Measurements from ENCODE around the gene LMNTD2.
A peak's percentile ranks its signal among the peaks of the same experiment; 100 is the strongest.

The LMNTD2 gene

GRCh38 chr11:568306-569157 is 8.0 kb upstream of the LMNTD2 start:
- H3K79me2 ChIP-seq = no peaks in the 10 kb centered on the region
- H3K27ac ChIP-seq = no peak overlapping the region
- H3K4me3 ChIP-seq (ENCODE audit: low read depth, low read length) = peak overlapping the region; percentile 34
- no peaks in the 10 kb centered on the region for H3K4me1 ChIP-seq
- peak overlapping the region; percentile 51 for H2AFZ ChIP-seq
- no peaks in the 10 kb centered on the region for H3K27me3 ChIP-seq (ENCODE audit: control insufficient read depth, insufficient read depth, low read length)
- no peak for TF ChIP-seq CTCF (IDR thresholded peaks at IDR 0.05)
- no peaks in the 10 kb centered on the region for H3K36me3 ChIP-seq (ENCODE audit: control insufficient read depth, insufficient read depth, low read length)
- H3K9me3 ChIP-seq (ENCODE audit: control insufficient read depth, low read length) = no peaks in the 10 kb centered on the region
- H3K9ac ChIP-seq = no peak overlapping the region
- peak overlapping the region; percentile 66 for H3K4me2 ChIP-seq (ENCODE audit: low read length)

- Histone ChIP-seq H2AFZ (no peak overlapping the region), H3K4me1 (no peaks in the 10 kb centered on the region), H3K79me2 (no peaks in the 10 kb centered on the region), H3K4me3 (ENCODE audit: low read depth, low read length) (no peak overlapping the region), H3K27ac (no peak overlapping the region), H3K36me3 (ENCODE audit: control insufficient read depth, insufficient read depth, low read length) (no peaks in the 10 kb centered on the region), H3K27me3 (ENCODE audit: control insufficient read depth, insufficient read depth, low read length) (no peaks in the 10 kb centered on the region), H3K9ac (no peak overlapping the region), H3K4me2 (ENCODE audit: low read length) (peak overlapping the region; percentile 42), H3K9me3 (ENCODE audit: control insufficient read depth, low read length) (no peaks in the 10 kb centered on the region)
- TF ChIP-seq CTCF (IDR thresholded peaks at IDR 0.05) = no peak
Observed at GRCh38 chr11:567629-568292, 7.2 kb upstream of the LMNTD2 start.

- no peak overlapping the region for H3K27ac ChIP-seq
- no peak overlapping the region for H3K4me2 ChIP-seq (ENCODE audit: low read length)
- H3K4me1 ChIP-seq = no peaks in the 10 kb centered on the region
- H2AFZ ChIP-seq = no peak overlapping the region
- H3K9ac ChIP-seq = no peak overlapping the region
- H3K27me3 ChIP-seq (ENCODE audit: control insufficient read depth, insufficient read depth, low read length) = no peaks in the 10 kb centered on the region
- H3K4me3 ChIP-seq (ENCODE audit: low read depth, low read length) = no peak overlapping the region
- no peaks in the 10 kb centered on the region for H3K79me2 ChIP-seq
- TF ChIP-seq CTCF (IDR thresholded peaks at IDR 0.05) = no peak
- H3K9me3 ChIP-seq (ENCODE audit: control insufficient read depth, low read length) = no peaks in the 10 kb centered on the region
- no peaks in the 10 kb centered on the region for H3K36me3 ChIP-seq (ENCODE audit: control insufficient read depth, insufficient read depth, low read length)
Observed at GRCh38 chr11:567011-567628, 6.6 kb upstream of the LMNTD2 start.

- Histone ChIP-seq H3K36me3 (ENCODE audit: control insufficient read depth, insufficient read depth, low read length) (no peaks in the 10 kb centered on the region), H3K27ac (no peak overlapping the region), H3K4me2 (ENCODE audit: low read length) (no peak overlapping the region), H3K4me3 (ENCODE audit: low read depth, low read length) (no peak overlapping the region), H3K9ac (no peak overlapping the region), H3K79me2 (no peaks in the 10 kb centered on the region), H3K9me3 (ENCODE audit: control insufficient read depth, low read length) (no peaks in the 10 kb centered on the region), H3K27me3 (ENCODE audit: control insufficient read depth, insufficient read depth, low read length) (no peaks in the 10 kb centered on the region), H3K4me1 (no peaks in the 10 kb centered on the region), H2AFZ (no peak overlapping the region)
- TF ChIP-seq CTCF (IDR thresholded peaks at IDR 0.05) = no peak
Observed at GRCh38 chr11:565921-566509, 5.5 kb upstream of the LMNTD2 start.
